ENCODE measurements around the gene ADRB1. TPM values are rescaled to one million over a fixed set of nuclear protein-coding genes. Genes with fewer than 3 reads are reported as not detected.

ADRB1 gene
- total RNA-seq, 2 donors from 2014 or later = 0.14 to 0.32 TPM

DNA sequence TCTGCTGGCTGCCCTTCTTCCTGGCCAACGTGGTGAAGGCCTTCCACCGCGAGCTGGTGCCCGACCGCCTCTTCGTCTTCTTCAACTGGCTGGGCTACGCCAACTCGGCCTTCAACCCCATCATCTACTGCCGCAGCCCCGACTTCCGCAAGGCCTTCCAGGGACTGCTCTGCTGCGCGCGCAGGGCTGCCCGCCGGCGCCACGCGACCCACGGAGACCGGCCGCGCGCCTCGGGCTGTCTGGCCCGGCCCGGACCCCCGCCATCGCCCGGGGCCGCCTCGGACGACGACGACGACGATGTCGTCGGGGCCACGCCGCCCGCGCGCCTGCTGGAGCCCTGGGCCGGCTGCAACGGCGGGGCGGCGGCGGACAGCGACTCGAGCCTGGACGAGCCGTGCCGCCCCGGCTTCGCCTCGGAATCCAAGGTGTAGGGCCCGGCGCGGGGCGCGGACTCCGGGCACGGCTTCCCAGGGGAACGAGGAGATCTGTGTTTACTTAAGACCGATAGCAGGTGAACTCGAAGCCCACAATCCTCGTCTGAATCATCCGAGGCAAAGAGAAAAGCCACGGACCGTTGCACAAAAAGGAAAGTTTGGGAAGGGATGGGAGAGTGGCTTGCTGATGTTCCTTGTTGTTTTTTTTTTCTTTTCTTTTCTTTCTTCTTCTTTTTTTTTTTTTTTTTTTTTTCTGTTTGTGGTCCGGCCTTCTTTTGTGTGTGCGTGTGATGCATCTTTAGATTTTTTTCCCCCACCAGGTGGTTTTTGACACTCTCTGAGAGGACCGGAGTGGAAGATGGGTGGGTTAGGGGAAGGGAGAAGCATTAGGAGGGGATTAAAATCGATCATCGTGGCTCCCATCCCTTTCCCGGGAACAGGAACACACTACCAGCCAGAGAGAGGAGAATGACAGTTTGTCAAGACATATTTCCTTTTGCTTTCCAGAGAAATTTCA is 1.7 kb downstream of the ADRB1 start:
- intact Hi-C loops (cut with DNase I) = no loop called here
- DNase-seq (ENCODE audit: low spot score) = peak; percentile 83

GRCh38 chr10:114046087-114046458 is 2.4 kb downstream of the ADRB1 start:
- no peak for DNase-seq (ENCODE audit: low spot score)
- intact Hi-C loops (cut with DNase I) = no loop called here

- intact Hi-C loops (cut with DNase I) = no loop called here
- DNase-seq (ENCODE audit: low spot score) = no peak
These were observed 4.8 kb downstream of the ADRB1 start for GRCh38 chr10:114048472-114048871.

GRCh38 chr10:114051714-114052113 is 8.0 kb downstream of the ADRB1 start:
- intact Hi-C loops (cut with DNase I) = loop anchor here in 1 of 2 donors (1.0 kb wide), 1 partner anchor 22 kb away; no protein-coding TSS in a partner anchor
- no peak for DNase-seq (ENCODE audit: low spot score)

DNA sequence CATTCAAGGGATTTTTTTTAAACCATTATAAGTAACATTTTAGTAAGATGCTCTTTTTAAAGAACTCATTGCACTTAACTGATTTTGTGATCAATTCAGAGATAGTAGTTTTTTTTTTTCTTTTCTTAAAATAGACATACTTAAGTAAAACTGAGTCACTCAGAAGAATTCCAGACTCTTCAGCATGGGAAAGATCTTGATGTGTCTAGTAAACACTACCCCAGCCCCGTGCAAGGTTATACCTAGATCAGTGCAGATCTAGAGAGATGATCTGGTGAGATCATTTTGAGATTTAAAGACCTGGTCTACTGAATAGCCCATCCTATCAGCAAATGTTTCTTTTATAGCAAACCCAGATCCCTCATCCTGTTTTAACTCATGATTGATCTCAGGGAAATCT is 8.6 kb downstream of the ADRB1 start:
- DNase-seq (ENCODE audit: low spot score) = no peak
- intact Hi-C loops (cut with DNase I) = loop anchor here in 1 of 2 donors (1.0 kb wide), 1 partner anchor 23 kb away; no protein-coding TSS in a partner anchor

DNA sequence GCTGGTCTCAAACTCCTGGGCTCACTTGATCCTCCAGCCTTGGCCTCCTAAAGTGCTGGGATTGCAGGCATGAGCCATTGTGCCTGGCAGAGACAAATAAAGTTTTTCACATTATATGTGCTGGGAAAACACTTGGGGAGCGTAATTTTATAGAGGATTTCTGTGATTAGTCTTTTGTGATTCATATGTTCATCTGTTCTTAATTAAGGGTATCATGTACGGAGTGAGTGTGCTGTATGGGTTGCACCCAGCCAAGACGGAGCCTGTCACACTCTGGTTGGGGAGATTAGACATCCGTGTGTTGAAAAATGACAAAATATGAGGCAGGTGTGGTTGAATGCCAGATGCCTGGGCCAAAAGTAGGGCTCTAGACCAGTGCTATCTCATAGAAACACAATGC is 10.3 kb downstream of the ADRB1 start:
- intact Hi-C loops (cut with DNase I) = no loop called here
- no peak for DNase-seq (ENCODE audit: low spot score)

DNA sequence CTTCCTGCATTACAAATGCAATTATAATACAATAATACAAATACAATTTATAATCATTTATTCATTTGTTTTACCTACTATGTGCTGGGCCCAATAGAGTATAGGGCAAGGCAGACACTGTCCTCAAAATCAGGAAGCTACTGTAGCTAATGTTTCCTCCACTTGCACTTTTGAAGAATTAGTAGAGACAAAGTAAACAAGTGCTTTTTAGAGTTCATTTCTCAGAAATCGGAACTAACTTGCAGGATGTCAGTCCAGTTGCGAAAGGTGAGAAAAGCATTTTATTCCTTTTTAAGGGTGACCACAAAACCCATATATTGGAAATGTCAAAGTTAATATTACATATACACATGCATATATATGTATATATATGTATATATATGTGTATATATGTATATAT is 14.2 kb downstream of the ADRB1 start:
- intact Hi-C loops (cut with DNase I) = no loop called here
- DNase-seq (ENCODE audit: low spot score) = no peak

DNA sequence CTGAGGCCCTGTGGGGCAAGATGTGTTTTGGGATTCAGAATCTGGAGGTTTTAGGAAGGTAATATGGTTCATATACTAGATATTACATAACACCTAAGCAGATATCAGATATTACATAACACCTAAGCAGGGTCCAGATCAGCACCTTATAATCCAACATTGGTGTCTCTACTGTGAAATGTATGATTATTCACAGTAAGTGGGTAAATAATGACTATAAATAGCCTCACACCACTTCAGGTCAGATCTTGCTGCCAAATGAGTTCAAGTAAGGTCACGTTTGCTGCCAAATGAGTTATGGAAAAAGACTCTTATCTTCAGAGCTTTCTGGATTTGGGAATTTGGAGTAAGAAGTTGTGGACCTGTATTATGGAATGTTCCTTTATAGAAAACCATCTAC is 14.6 kb downstream of the ADRB1 start:
- no peak for DNase-seq (ENCODE audit: low spot score)
- intact Hi-C loops (cut with DNase I) = no loop called here

GRCh38 chr10:114059561-114059960 is 15.9 kb downstream of the ADRB1 start:
- DNase-seq (ENCODE audit: low spot score) = no peak
- intact Hi-C loops (cut with DNase I) = no loop called here

DNA sequence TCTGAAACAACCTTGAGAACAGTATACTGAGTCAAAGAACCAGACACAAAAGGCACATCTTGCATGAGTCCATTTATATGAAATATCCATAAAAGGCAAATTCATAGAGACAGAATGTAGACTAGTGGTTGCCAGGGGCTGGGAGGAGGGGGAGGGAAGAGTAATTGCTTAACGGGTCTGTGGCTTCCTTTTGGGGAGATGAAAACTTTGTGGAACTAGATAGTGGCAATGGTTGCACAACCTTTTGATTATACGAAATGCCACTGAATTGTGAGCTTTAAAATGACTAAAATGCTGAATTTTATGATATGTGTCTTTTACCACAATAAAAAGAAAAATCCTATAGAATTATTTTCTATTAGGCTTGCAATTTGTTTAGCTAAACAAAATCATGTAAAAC is 16.8 kb downstream of the ADRB1 start:
- no peak for DNase-seq (ENCODE audit: low spot score)
- intact Hi-C loops (cut with DNase I) = no loop called here

DNA sequence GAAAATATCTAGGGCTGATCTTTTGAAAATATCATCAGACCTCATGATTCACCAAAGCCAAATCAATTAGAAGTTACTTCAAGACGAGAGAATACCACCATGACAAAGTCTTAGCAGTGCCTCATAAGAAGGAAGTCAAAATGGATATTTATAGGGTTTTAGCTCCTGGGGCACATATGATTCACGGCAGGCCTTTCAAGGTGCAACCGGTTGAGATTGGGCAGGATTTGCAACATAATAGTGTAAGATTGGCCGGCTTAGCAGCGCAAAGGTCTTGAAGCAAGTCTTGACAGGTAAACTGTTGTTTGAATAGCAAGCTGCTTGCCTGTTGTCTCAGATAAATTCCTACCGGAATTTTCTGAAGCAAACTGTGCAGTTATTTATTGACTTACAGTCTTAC is 17.5 kb downstream of the ADRB1 start:
- DNase-seq (ENCODE audit: low spot score) = no peak
- intact Hi-C loops (cut with DNase I) = no loop called here

- intact Hi-C loops (cut with DNase I) = no loop called here
- no peak for DNase-seq (ENCODE audit: low spot score)
These were observed 18.1 kb downstream of the ADRB1 start for GRCh38 chr10:114061789-114062188.

DNA sequence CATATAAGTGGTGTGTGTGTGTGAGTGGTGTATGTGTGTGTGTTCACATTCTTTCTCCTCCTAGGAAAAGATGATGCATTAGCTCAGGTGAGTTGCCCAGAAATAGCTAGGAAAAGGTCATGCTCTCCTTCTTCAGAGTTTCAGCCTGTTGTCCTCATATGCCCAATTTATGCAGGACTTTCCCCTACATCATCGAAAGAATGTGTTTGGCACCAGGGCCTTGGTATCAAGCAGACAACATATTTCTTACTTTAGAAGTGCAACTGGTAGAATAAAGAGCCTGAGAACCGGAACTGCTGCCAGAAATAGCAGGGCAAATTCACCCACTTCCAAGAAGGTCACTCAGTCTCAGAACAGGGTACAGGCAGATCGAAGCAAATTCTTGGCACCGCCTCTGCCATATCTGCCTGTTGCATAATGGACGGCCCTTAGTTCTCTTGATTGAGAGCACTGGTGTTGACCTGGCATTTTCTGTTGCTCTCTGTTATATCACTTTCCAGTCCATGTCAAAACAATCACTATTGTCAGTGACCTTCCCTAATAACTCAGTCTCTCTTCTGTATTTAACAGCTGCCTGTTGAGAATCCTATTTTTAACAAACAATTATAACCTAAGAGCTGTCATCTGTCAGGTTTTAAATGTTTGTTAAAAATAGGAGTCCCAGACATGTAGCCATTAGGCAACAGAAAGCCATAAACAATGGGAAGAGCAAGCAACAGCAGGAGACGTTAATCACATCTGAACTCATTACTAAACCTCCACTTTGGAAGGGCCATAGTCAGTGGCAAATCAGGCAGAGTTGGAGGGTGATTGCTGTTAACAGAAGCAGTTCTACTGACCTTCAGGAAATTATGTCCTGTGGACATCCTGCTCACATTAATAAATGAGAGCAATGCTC is 20.7 kb downstream of the ADRB1 start:
- no peak for DNase-seq (ENCODE audit: low spot score)
- intact Hi-C loops (cut with DNase I) = no loop called here

- no peak for DNase-seq (ENCODE audit: low spot score)
- intact Hi-C loops (cut with DNase I) = no loop called here
These were observed 21.4 kb downstream of the ADRB1 start for GRCh38 chr10:114065049-114065435.

DNA sequence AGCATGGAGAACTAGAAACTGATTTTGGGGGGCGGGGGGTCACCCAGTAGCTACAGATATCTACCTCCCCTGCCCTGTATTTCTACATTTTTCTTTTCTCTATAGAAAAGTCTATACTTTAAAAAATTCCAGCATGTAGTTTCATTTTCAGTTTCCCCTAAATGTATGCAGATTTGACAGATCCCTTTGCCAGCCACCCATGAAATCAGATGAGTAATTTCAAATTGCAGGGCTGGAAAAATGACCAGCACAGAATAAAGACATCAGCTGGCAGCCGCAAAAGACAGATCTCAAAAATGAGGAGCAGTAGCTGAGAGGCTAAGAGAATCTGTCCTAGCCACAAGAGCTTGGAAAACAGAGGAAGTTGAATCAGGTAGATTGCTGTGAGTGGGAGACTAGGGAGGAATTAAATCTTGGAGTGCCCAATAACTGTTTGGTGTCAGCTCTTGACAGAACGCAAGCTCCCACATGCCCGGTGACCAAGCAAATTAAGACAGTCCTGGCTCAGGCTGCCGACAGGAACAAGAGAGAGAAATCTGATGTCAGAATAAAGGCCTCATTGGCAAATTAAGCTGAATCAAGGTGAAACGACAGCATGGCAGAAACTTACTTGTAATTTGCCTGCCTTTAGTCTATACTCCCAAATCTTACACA is 24.5 kb downstream of the ADRB1 start:
- intact Hi-C loops (cut with DNase I) = no loop called here

GRCh38 chr10:114070710-114071109 is 27.0 kb downstream of the ADRB1 start:
- no peak for DNase-seq (ENCODE audit: low spot score)

More for the DNA sequence above, 24.5 kb downstream of the ADRB1 start:
- no peak for DNase-seq (ENCODE audit: low spot score)

GRCh38 chr10:114071178-114071577 is 27.5 kb downstream of the ADRB1 start:
- intact Hi-C loops (cut with DNase I) = no loop called here
- no peak for DNase-seq (ENCODE audit: low spot score)

More at GRCh38 chr10:114070710-114071109, 27.0 kb downstream of the ADRB1 start:
- intact Hi-C loops (cut with DNase I) = no loop called here

GRCh38 chr10:114073395-114074186 is 29.9 kb downstream of the ADRB1 start:
- intact Hi-C loops (cut with DNase I) = no loop called here
- no peak for DNase-seq (ENCODE audit: low spot score)

GRCh38 chr10:114075093-114075492 is 31.4 kb downstream of the ADRB1 start:
- intact Hi-C loops (cut with DNase I) = no loop called here

More at GRCh38 chr10:114075093-114075492, 31.4 kb downstream of the ADRB1 start:
- DNase-seq (ENCODE audit: low spot score) = no peak

Data from posterior vena cava (tissue), 2 donors.